Subcutaneous adipose tissue (tissue), 4 donors: ENCODE measurements around the gene CRKL. TPM values are rescaled to one million over a fixed set of nuclear protein-coding genes. Genes with fewer than 3 reads are reported as not detected.

ENCODE experiments used
- total RNA-seq, 4 donors: library from RNA; depleted of rRNA; stranded (reverse); fragments of >200 nt; gene quantifications; one replicate each; pipeline ENCODE4 v1.1.0, GENCODE V29; 2016
- TF ChIP-seq, protein P1 (sequence below): fragments of 450-650 bp; IDR thresholded peaks from one replicate; pipeline ENCODE4 v1.5.1; 2016; ENCODE audit warnings: low read depth, mild to moderate bottlenecking, control low read depth, antibody characterized with exemption, moderate library complexity

The CRKL gene
- total RNA-seq, 4 donors from 2014 or later: 32.1 to 39.8 (median 35.9) TPM

GRCh38 chr22:20987375-20987774 is 70.2 kb downstream of the CRKL start:
- TF ChIP-seq, protein P1, sequence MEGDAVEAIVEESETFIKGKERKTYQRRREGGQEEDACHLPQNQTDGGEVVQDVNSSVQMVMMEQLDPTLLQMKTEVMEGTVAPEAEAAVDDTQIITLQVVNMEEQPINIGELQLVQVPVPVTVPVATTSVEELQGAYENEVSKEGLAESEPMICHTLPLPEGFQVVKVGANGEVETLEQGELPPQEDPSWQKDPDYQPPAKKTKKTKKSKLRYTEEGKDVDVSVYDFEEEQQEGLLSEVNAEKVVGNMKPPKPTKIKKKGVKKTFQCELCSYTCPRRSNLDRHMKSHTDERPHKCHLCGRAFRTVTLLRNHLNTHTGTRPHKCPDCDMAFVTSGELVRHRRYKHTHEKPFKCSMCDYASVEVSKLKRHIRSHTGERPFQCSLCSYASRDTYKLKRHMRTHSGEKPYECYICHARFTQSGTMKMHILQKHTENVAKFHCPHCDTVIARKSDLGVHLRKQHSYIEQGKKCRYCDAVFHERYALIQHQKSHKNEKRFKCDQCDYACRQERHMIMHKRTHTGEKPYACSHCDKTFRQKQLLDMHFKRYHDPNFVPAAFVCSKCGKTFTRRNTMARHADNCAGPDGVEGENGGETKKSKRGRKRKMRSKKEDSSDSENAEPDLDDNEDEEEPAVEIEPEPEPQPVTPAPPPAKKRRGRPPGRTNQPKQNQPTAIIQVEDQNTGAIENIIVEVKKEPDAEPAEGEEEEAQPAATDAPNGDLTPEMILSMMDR: no peak

GRCh38 chr22:20988573-20989322 is 71.5 kb downstream of the CRKL start:
- TF ChIP-seq, protein P1: no peak

- TF ChIP-seq, protein P1: no peak
Measured at GRCh38 chr22:20989323-20990138, 72.3 kb downstream of the CRKL start.

GRCh38 chr22:20990184-20991180 is 73.3 kb downstream of the CRKL start:
- TF ChIP-seq, protein P1: no peak

DNA sequence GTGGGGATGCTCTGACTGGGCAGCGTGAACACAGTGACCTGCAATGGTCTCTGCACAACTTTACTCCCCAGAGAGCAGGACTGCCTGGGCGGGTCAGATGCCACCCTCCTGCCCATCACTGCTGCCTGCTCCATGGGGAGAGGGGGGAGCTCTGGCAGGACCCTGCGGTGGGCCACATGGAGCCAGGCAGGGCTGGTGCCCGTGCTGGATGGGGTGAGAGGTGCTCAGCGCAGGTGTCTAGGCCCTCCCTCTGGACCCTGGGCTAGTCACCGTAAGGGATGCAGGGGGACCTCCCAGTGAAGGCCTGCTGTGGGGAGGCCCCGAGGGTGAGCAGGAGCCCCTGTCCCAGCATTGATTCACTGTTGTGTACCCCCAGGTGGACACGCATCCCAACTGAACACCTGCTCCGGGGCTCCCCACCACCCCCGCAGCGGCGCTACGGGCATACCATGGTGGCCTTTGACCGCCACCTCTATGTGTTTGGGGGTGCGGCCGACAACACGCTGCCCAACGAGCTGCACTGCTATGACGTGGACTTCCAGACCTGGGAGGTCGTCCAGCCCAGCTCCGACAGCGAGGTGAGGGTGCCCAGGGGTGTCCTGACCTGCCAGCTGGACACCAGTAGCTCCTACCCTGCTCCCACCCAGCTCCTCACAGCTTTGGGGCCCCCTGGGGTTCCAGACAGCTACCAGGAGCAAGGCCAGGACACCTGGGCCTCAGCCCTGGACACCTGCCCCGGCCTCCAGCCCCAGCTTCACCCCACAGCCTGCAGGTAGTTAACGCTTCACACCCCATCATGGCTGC is 74.2 kb downstream of the CRKL start:
- TF ChIP-seq, protein P1: no peak

- TF ChIP-seq, protein P1: no peak
Measured at GRCh38 chr22:20992056-20992442, 74.8 kb downstream of the CRKL start.
